Endothelial cell of umbilical vein (primary cell): ENCODE results near the gene ACSS2. TPM values are rescaled to one million over a fixed set of nuclear protein-coding genes. Genes with fewer than 3 reads are reported as not detected.

Source experiments
- BruUV-seq: library from RNA; stranded (reverse); fragments of 400-500 nt; replicated peaks from 2 replicates; lab custom pipeline; 2021; lab: Mats Ljungman, UMichigan
- CTCF ChIA-PET: fragments of 300-600, 350-600 bp; sonication (Branson Sonifier 250); formaldehyde crosslinking; loops from one replicate; lab custom pipeline; 2021; ENCODE audit warnings: antibody characterized with exemption, inconsistent platforms; lab: Charles Lee
- POLR2A ChIA-PET: fragments of 300-600, 350-600 bp; sonication (Branson Sonifier 250); formaldehyde crosslinking; loops from one replicate; lab custom pipeline; 2021; ENCODE audit warnings: antibody characterized with exemption, inconsistent platforms; lab: Charles Lee
- DNase-seq: peaks from one replicate; pipeline ENCODE4 v3.0.0-alpha.2; 2011; ENCODE audit warnings: low read depth, low spot score
- FAIRE-seq: peaks from 2 replicates; lab custom pipeline; 2011; peaks lifted over from hg19 to GRCh38; lab: Jason Lieb, UNC
- H2AFZ ChIP-seq: 2 replicates; pipeline ENCODE4 v1.6.0; 2012; ENCODE audit warnings: low read depth, low read length, control low read depth, inconsistent platforms
- H3K27ac ChIP-seq: 2 replicates; pipeline ENCODE4 v1.5.1; 2011; ENCODE audit warnings: low read depth, mild to moderate bottlenecking, control low read depth, low read length, moderate library complexity; ENCODE audit not compliant: insufficient read depth
- H3K27me3 ChIP-seq, 2 experiments: 2 replicates each; pipeline versions ENCODE4 v1.6.0 to v1.6.1; 2011; ENCODE audit warnings: low read length in 2 of 2, mixed read lengths in 1 of 2; ENCODE audit not compliant: control insufficient read depth in 2 of 2, insufficient read depth in 2 of 2
- H3K36me3 ChIP-seq, 2 experiments: 2 replicates in 1 of 2; 3 replicates in 1 of 2; pipeline ENCODE4 v1.5.1; 2011; ENCODE audit warnings: low read length in 2 of 2, mild to moderate bottlenecking in 1 of 2, moderate library complexity in 1 of 2; ENCODE audit not compliant: control insufficient read depth in 2 of 2, insufficient read depth in 2 of 2; ENCODE audit errors: extremely low read depth in 1 of 2
- H3K4me1 ChIP-seq: 3 replicates; pipeline ENCODE4 v1.5.1; 2011; ENCODE audit warnings: mild to moderate bottlenecking, low read length; ENCODE audit not compliant: control insufficient read depth, insufficient read depth; ENCODE audit errors: extremely low read depth
- H3K4me2 ChIP-seq: 2 replicates; pipeline ENCODE4 v1.6.1; 2011; ENCODE audit warnings: low read length, control low read depth, mixed read lengths; ENCODE audit not compliant: insufficient read depth
- H3K4me3 ChIP-seq, 3 experiments: fragments of 200-600 bp in 1 of 3; sonication (generic), shearing (Covaris generic) in 1 of 3; replicated peaks in 1 of 3; 2 replicates each; pipeline ENCODE4 v1.5.1; 2011 to 2016; ENCODE audit warnings: control low read depth in 3 of 3, low read length in 3 of 3, mild to moderate bottlenecking in 2 of 3, inconsistent platforms in 1 of 3, low read depth in 1 of 3, moderate library complexity in 1 of 3; ENCODE audit not compliant: insufficient read depth in 1 of 3
- H3K79me2 ChIP-seq: 2 replicates; pipeline ENCODE4 v1.6.0; 2012; ENCODE audit warnings: low read length, inconsistent platforms; ENCODE audit not compliant: control insufficient read depth, insufficient read depth
- H3K9ac ChIP-seq: replicated peaks from 2 replicates; pipeline ENCODE3; 2011; ENCODE audit warnings: low read length, control low read depth; ENCODE audit not compliant: insufficient read depth; ENCODE audit errors: extremely low read depth
- H3K9me1 ChIP-seq: replicated peaks from 3 replicates; pipeline ENCODE4 v1.6.0; 2011; ENCODE audit warnings: mild to moderate bottlenecking, low read length; ENCODE audit not compliant: control insufficient read depth, insufficient read depth; ENCODE audit errors: extremely low read depth
- H3K9me3 ChIP-seq: replicated peaks from 2 replicates; pipeline ENCODE4 v1.5.1; 2012; ENCODE audit warnings: low read length, inconsistent platforms; ENCODE audit not compliant: control insufficient read depth, insufficient read depth
- H4K20me1 ChIP-seq: replicated peaks from 2 replicates; pipeline ENCODE3; 2011; ENCODE audit warnings: mild to moderate bottlenecking, low read length; ENCODE audit not compliant: control insufficient read depth, insufficient read depth; ENCODE audit errors: extremely low read depth
- EZH2 ChIP-seq: IDR thresholded peaks from 2 replicates; pipeline ENCODE4 v1.6.1; 2012; ENCODE audit warnings: borderline replicate concordance, low read depth, mild to moderate bottlenecking, moderate library complexity, low read length, inconsistent platforms; ENCODE audit not compliant: severe bottlenecking
- FOS ChIP-seq: IDR thresholded peaks from 2 replicates; pipeline ENCODE4 v1.6.1; 2011; ENCODE audit warnings: mild to moderate bottlenecking, low read length, moderate library complexity, borderline replicate concordance; ENCODE audit not compliant: insufficient read depth
- GATA2 ChIP-seq: IDR thresholded peaks from 2 replicates; pipeline ENCODE4 v1.7.0; 2011; ENCODE audit warnings: low read depth, mild to moderate bottlenecking, moderate library complexity, mixed read lengths, low read length; ENCODE audit not compliant: insufficient read length, insufficient read depth
- JUN ChIP-seq: IDR thresholded peaks from 2 replicates; pipeline ENCODE4 v1.6.1; 2011; ENCODE audit warnings: borderline replicate concordance, low read depth; ENCODE audit not compliant: insufficient read length, insufficient read depth
- MYC ChIP-seq: IDR thresholded peaks from one replicate; pipeline ENCODE4 v1.6.1; 2011; ENCODE audit warnings: mild to moderate bottlenecking, low read depth, low read length
- POLR2A ChIP-seq: IDR thresholded peaks from 2 replicates; pipeline ENCODE4 v1.6.1; 2012; ENCODE audit warnings: low read depth, mild to moderate bottlenecking, control low read depth, low read length
- POLR2AphosphoS5 ChIP-seq: IDR thresholded peaks from 2 replicates; pipeline ENCODE4 v1.6.1; 2012; ENCODE audit warnings: low read depth, mild to moderate bottlenecking, control low read depth, low read length, moderate library complexity; ENCODE audit not compliant: insufficient read depth
- dilution Hi-C: fragments of 300-500 bp; cut with MboI; formaldehyde crosslinking; loops from one replicate; pipeline ENCODE4 v1.15.0; 2019; ENCODE audit warnings: low sequenced_read_pairs; ENCODE audit not compliant: extremely low pct_ligation_motif_present
- intact Hi-C: fragments of 100-400 bp; cut with micrococcal nuclease; formaldehyde crosslinking; loops from one replicate; pipeline ENCODE4 v1.10.0; 2022
- polyA plus RNA-seq, 4 experiments: library from polyadenylated mRNA; depleted of rRNA in 3 of 4; stranded (reverse) in 3 of 4; unstranded in 1 of 4; fragments of >200 nt; gene quantifications; 2 replicates each; pipeline versions ENCODE4 v1.2.1 to v1.2.3, GENCODE V29; 2011 to 2012; ENCODE audit warnings: missing spikeins in 1 of 4
- total RNA-seq: library from RNA; stranded (reverse); gene quantifications from 2 replicates; pipeline ENCODE4 v1.2.3, GENCODE V29; 2021
- TF ChIP-seq, protein P1 (sequence below), 2 donors: IDR thresholded peaks; 1 replicate in 1 of 2; 2 replicates in 1 of 2; pipeline ENCODE4 v1.5.1; 2011; ENCODE audit warnings: low read length in 2 of 2, mild to moderate bottlenecking in 2 of 2, moderate library complexity in 2 of 2, control low read depth in 1 of 2, inconsistent platforms in 1 of 2, low read depth in 1 of 2; ENCODE audit not compliant: insufficient read depth in 1 of 2; ENCODE audit errors: extremely low read depth in 1 of 2
- TF ChIP-seq, protein P2 (sequence below): IDR thresholded peaks from 2 replicates; pipeline ENCODE4 v1.6.1; 2011; ENCODE audit not compliant: insufficient read depth, insufficient read length

The ACSS2 gene
- total and polyA plus RNA-seq, 2 donors (not counting 3 experiments of a cell fraction or from before 2014, with no cell fraction given), result 40.7 to 42.3 TPM

DNA sequence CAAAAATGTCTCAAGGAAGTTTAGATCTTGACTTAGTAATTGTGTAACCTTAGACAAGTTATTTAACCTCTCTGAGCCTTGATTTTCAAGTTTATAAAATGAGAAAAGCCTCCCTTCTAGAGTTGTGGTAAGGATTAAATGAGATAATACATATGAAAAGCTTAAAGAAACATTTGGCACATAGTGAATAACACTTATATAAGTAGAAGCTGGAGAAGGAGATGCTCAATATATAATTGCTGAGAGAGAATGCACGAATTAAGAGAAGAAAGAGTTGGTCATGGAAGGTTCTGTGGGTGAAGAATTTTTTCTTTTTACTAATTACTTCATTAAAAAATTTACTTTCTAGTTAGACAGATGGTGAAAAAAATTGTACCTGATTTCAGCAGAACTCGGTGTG lies 5.3 kb downstream of the ACSS2 start:
- Histone ChIP-seq H3K27ac (no peak overlapping the region), H3K4me2 (no peak overlapping the region), H3K36me3 (peaks cover 0 to 4% of the 10 kb centered on the region in 2 experiments), H3K4me1 (no peaks in the 10 kb centered on the region), H3K27me3 (no peaks in the 10 kb centered on the region), H3K79me2 (peaks cover 10% of the 10 kb centered on the region), H3K4me3 (no peak overlapping the region), H4K20me1 (no peaks in the 10 kb centered on the region), H3K9me1 (no peaks in the 10 kb centered on the region), H3K9me3 (no peaks in the 10 kb centered on the region), H3K9ac (no peak overlapping the region), H2AFZ (no peak overlapping the region)
- intact Hi-C loops, result no loop called here
- FAIRE-seq, result no peak
- dilution Hi-C loops, result no loop called here
- ChIA-PET CTCF (no interaction called here), POLR2A (no interaction called here)
- BruUV-seq, result no TSS peak
- no peak for DNase-seq
- TF ChIP-seq MYC (no peak), GATA2 (no peak), POLR2A (no peak), FOS (no peak), POLR2AphosphoS5 (no peak), EZH2 (no peak), JUN (no peak)
- TF ChIP-seq, protein P1, sequence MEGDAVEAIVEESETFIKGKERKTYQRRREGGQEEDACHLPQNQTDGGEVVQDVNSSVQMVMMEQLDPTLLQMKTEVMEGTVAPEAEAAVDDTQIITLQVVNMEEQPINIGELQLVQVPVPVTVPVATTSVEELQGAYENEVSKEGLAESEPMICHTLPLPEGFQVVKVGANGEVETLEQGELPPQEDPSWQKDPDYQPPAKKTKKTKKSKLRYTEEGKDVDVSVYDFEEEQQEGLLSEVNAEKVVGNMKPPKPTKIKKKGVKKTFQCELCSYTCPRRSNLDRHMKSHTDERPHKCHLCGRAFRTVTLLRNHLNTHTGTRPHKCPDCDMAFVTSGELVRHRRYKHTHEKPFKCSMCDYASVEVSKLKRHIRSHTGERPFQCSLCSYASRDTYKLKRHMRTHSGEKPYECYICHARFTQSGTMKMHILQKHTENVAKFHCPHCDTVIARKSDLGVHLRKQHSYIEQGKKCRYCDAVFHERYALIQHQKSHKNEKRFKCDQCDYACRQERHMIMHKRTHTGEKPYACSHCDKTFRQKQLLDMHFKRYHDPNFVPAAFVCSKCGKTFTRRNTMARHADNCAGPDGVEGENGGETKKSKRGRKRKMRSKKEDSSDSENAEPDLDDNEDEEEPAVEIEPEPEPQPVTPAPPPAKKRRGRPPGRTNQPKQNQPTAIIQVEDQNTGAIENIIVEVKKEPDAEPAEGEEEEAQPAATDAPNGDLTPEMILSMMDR (IDR thresholded peaks at IDR 0.05; ENCODE audit: extremely low read depth in 1 of 2, insufficient read depth in 1 of 2, low read depth in 1 of 2, low read length in 2 of 2), result no peak
- TF ChIP-seq, protein P2, sequence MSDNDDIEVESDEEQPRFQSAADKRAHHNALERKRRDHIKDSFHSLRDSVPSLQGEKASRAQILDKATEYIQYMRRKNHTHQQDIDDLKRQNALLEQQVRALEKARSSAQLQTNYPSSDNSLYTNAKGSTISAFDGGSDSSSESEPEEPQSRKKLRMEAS, result no peak
